HepG2 (cell line): ENCODE data around the gene UBFD1. TPM values are rescaled to one million over a fixed set of nuclear protein-coding genes. Genes with fewer than 3 reads are reported as not detected.
A peak's percentile ranks its signal among the peaks of the same experiment; 100 is the strongest.

Experiments used
- ARNT2 ChIP-seq: sonication (generic); formaldehyde crosslinking; IDR thresholded peaks from 2 replicates; pipeline ENCODE4 v1.8.0; 2022; ENCODE audit warnings: mild to moderate bottlenecking, low read depth, missing genetic modification reagents, moderate library complexity
- CBX1 ChIP-seq: IDR thresholded peaks from one replicate; pipeline ENCODE4 v1.6.1; 2016; ENCODE audit warnings: antibody characterized with exemption, low read depth
- CC2D1A ChIP-seq: sonication (generic); formaldehyde crosslinking; IDR thresholded peaks from 2 replicates; pipeline ENCODE4 v1.8.1; 2023; ENCODE audit warnings: mild to moderate bottlenecking, missing genetic modification reagents
- CEBPB ChIP-seq: IDR thresholded peaks from 2 replicates; pipeline ENCODE4 v1.6.1; 2011; ENCODE audit warnings: low read depth, low read length, improper control_type of control experiment, borderline replicate concordance
- FIP1L1 ChIP-seq: fragments of 200-400 bp; formaldehyde crosslinking; IDR thresholded peaks from 2 replicates; pipeline ENCODE4 v1.6.1; 2018; ENCODE audit warnings: low read depth, mild to moderate bottlenecking, low read length, moderate library complexity, borderline replicate concordance; ENCODE audit not compliant: insufficient read depth
- GFI1 ChIP-seq: sonication (generic); formaldehyde crosslinking; IDR thresholded peaks from 2 replicates; pipeline ENCODE4 v1.5.0; 2020; ENCODE audit warnings: missing genetic modification reagents, mild to moderate bottlenecking, borderline replicate concordance
- HDAC1 ChIP-seq: sonication (generic); formaldehyde crosslinking; IDR thresholded peaks from 2 replicates; pipeline ENCODE4 v1.5.1; 2020; ENCODE audit warnings: mild to moderate bottlenecking, missing genetic modification reagents
- PAX8 ChIP-seq: sonication (generic); formaldehyde crosslinking; IDR thresholded peaks from 2 replicates; pipeline ENCODE4 v1.8.0; 2022; ENCODE audit warnings: mild to moderate bottlenecking, missing genetic modification reagents, borderline replicate concordance
- PLRG1 ChIP-seq: fragments of 450-650 bp; conservative IDR thresholded peaks from 2 replicates; pipeline ENCODE4 v1.6.1; 2016
- ZFP1 ChIP-seq: IDR thresholded peaks from 2 replicates; pipeline ENCODE4 v1.6.1; 2016
- ZNF160 ChIP-seq: sonication (generic); formaldehyde crosslinking; IDR thresholded peaks from 2 replicates; pipeline ENCODE4 v1.8.0; 2022; ENCODE audit warnings: mild to moderate bottlenecking, inconsistent platforms, missing genetic modification reagents
- ZSCAN22 ChIP-seq: sonication (generic); formaldehyde crosslinking; IDR thresholded peaks from 2 replicates; pipeline ENCODE4 v1.4.0; 2020; ENCODE audit warnings: mild to moderate bottlenecking, missing genetic modification reagents
- ZSCAN25 ChIP-seq: sonication (generic); formaldehyde crosslinking; IDR thresholded peaks from 2 replicates; pipeline ENCODE4 v1.8.0; 2022; ENCODE audit warnings: mild to moderate bottlenecking, missing genetic modification reagents
- ZSCAN30 ChIP-seq: sonication (generic); formaldehyde crosslinking; IDR thresholded peaks from 2 replicates; pipeline ENCODE4 v1.5.0; 2020; ENCODE audit warnings: mild to moderate bottlenecking, missing genetic modification reagents
- polyA plus RNA-seq, 8 experiments: library from polyadenylated mRNA; depleted of rRNA in 3 of 8; stranded (reverse) in 7 of 8; unstranded in 1 of 8; fragments of >200 nt; fragmentation: Illumina TruSeq in 4 of 8; extraction: Trizol in 4 of 8; gene quantifications; 2 replicates each; pipeline versions ENCODE4 v1.2.1 to v1.2.3, GENCODE V29; 2011 to 2016; ENCODE audit warnings: low read depth in 4 of 8, missing spikeins in 1 of 8, mixed read lengths in 1 of 8; ENCODE audit not compliant: insufficient read depth in 1 of 8
- total RNA-seq, 5 experiments: library from RNA; depleted of rRNA; stranded (reverse); fragments of >200 nt; fragmentation: Illumina TruSeq; extraction: Trizol; gene quantifications; 2 replicates each; pipeline ENCODE4 v1.2.3, GENCODE V29; 2016; ENCODE audit warnings: low read depth in 1 of 5
- TF ChIP-seq, protein P1 (sequence below): sonication (generic); formaldehyde crosslinking; IDR thresholded peaks from 2 replicates; pipeline ENCODE4 v1.5.0; 2020; ENCODE audit warnings: missing genetic modification reagents, mild to moderate bottlenecking, borderline replicate concordance
- TF ChIP-seq, protein P2 (sequence below): sonication (generic); formaldehyde crosslinking; IDR thresholded peaks from 2 replicates; pipeline ENCODE4 v1.5.1; 2020; ENCODE audit warnings: mild to moderate bottlenecking, missing genetic modification reagents, moderate library complexity
- TF ChIP-seq, protein P3 (sequence below): sonication (generic); formaldehyde crosslinking; conservative IDR thresholded peaks from 2 replicates; pipeline ENCODE4 v1.4.0; 2020; ENCODE audit warnings: missing genetic modification reagents
- TF ChIP-seq, protein P4 (sequence below): sonication (generic); formaldehyde crosslinking; IDR thresholded peaks from 2 replicates; pipeline ENCODE4 v1.4.0; 2020; ENCODE audit warnings: mild to moderate bottlenecking, missing genetic modification reagents

The UBFD1 gene
- total and polyA plus RNA-seq, 2 of the 13 experiments (the other 11 are each of a cell fraction or from before 2014, with no cell fraction given), result 100 to 111 TPM

DNA sequence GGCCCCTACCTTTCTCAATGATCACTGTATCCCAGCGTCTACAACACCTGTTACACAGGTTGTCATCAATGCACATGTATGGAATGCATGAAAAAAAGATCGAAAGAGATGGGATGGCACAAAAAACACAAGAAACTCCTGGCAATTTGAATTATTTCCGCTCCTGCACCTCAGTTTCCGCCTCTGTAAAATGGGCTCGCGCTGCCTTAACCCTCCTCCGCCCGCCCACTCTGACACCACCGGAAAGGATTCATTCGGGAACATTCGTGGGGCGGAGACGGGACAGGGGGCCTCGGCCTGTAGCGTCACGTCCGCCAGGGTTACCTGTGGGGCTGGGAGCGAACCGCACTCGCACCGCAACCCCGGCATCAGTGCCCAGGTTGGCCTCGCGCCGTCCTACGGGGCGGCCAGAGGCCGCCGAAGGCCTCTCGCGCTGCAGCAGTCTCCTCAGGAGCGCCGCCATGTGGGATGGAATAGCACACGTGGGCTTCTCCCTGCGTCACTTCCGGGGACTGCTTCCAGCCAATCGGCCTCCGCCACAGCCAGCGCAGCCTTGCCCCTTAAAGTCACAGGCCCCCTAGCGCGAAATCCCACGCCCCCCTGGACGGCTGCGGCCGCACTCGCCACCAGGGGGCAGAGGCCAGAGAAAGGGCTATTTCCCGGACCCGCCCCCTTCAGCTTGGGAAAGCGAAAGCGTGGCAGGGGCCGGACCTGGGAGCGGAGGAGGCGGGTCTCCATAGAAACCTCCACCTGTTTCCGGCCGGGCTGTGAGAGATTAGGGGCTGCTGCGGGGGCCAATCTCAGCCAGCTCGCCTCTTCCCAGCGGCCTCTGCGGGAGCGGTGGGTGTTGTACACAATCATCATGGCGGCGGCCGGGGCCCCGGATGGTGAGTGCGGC is at the start of gene UBFD1, which contains the start of gene EARS2 (continued):
- peak; percentile 92; the same call in 1 of the 2 replicates for TF ChIP-seq ZSCAN30
- TF ChIP-seq ZFP1, result peak; percentile 93
- peak; percentile 92; the same call in 1 of the 2 replicates for TF ChIP-seq PAX8
- TF ChIP-seq CC2D1A, result 0 out of 2 replicates have a peak, but pooled peaks have one; percentile 15
- peak; percentile 96; the same call in 1 of the 2 replicates for TF ChIP-seq FIP1L1
- TF ChIP-seq ZSCAN25 (CRISPR knock-in tag), result no peak; the same call in none of the 2 replicates
- peak; percentile 83 for TF ChIP-seq ZSCAN22 (CRISPR knock-in tag)
- TF ChIP-seq, protein P1, sequence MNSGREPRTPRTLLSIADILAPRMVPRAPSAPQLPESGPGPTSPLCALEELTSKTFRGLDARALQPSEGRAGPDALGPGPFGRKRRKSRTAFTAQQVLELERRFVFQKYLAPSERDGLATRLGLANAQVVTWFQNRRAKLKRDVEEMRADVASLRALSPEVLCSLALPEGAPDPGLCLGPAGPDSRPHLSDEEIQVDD (CRISPR knock-in tag), result no peak; the same call in 1 of the 2 replicates
- no peak; the same call in 1 of the 2 replicates for TF ChIP-seq CEBPB
- peak; percentile 89 for TF ChIP-seq CBX1
- TF ChIP-seq, protein P2, sequence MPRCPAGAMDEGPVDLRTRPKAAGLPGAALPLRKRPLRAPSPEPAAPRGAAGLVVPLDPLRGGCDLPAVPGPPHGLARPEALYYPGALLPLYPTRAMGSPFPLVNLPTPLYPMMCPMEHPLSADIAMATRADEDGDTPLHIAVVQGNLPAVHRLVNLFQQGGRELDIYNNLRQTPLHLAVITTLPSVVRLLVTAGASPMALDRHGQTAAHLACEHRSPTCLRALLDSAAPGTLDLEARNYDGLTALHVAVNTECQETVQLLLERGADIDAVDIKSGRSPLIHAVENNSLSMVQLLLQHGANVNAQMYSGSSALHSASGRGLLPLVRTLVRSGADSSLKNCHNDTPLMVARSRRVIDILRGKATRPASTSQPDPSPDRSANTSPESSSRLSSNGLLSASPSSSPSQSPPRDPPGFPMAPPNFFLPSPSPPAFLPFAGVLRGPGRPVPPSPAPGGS (CRISPR knock-in tag), result peak; percentile 67; the same call in 1 of the 2 replicates
- peak; percentile 100 for TF ChIP-seq HDAC1 (CRISPR knock-in tag)
- peak; percentile 81 for TF ChIP-seq GFI1 (CRISPR knock-in tag)
- peak; percentile 94 for TF ChIP-seq ZNF160
- TF ChIP-seq, protein P3, sequence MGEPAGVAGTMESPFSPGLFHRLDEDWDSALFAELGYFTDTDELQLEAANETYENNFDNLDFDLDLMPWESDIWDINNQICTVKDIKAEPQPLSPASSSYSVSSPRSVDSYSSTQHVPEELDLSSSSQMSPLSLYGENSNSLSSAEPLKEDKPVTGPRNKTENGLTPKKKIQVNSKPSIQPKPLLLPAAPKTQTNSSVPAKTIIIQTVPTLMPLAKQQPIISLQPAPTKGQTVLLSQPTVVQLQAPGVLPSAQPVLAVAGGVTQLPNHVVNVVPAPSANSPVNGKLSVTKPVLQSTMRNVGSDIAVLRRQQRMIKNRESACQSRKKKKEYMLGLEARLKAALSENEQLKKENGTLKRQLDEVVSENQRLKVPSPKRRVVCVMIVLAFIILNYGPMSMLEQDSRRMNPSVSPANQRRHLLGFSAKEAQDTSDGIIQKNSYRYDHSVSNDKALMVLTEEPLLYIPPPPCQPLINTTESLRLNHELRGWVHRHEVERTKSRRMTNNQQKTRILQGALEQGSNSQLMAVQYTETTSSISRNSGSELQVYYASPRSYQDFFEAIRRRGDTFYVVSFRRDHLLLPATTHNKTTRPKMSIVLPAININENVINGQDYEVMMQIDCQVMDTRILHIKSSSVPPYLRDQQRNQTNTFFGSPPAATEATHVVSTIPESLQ, result peak; percentile 27; the same call in 1 of the 2 replicates
- TF ChIP-seq PLRG1, result no peak
- peak; percentile 83; the same call in 1 of the 2 replicates for TF ChIP-seq ARNT2 (CRISPR knock-in tag)
- TF ChIP-seq, protein P4, sequence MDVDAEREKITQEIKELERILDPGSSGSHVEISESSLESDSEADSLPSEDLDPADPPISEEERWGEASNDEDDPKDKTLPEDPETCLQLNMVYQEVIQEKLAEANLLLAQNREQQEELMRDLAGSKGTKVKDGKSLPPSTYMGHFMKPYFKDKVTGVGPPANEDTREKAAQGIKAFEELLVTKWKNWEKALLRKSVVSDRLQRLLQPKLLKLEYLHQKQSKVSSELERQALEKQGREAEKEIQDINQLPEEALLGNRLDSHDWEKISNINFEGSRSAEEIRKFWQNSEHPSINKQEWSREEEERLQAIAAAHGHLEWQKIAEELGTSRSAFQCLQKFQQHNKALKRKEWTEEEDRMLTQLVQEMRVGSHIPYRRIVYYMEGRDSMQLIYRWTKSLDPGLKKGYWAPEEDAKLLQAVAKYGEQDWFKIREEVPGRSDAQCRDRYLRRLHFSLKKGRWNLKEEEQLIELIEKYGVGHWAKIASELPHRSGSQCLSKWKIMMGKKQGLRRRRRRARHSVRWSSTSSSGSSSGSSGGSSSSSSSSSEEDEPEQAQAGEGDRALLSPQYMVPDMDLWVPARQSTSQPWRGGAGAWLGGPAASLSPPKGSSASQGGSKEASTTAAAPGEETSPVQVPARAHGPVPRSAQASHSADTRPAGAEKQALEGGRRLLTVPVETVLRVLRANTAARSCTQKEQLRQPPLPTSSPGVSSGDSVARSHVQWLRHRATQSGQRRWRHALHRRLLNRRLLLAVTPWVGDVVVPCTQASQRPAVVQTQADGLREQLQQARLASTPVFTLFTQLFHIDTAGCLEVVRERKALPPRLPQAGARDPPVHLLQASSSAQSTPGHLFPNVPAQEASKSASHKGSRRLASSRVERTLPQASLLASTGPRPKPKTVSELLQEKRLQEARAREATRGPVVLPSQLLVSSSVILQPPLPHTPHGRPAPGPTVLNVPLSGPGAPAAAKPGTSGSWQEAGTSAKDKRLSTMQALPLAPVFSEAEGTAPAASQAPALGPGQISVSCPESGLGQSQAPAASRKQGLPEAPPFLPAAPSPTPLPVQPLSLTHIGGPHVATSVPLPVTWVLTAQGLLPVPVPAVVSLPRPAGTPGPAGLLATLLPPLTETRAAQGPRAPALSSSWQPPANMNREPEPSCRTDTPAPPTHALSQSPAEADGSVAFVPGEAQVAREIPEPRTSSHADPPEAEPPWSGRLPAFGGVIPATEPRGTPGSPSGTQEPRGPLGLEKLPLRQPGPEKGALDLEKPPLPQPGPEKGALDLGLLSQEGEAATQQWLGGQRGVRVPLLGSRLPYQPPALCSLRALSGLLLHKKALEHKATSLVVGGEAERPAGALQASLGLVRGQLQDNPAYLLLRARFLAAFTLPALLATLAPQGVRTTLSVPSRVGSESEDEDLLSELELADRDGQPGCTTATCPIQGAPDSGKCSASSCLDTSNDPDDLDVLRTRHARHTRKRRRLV (CRISPR knock-in tag), result peak; percentile 97
